Measurements from ENCODE around the gene MAEA. TPM values are rescaled to one million over a fixed set of nuclear protein-coding genes. Genes with fewer than 3 reads are reported as not detected.

MAEA gene
- total RNA-seq: 63.2 TPM
- long read RNA-seq, transcript MAEA-202 (9 exons, 2,222 nt): major isoform, 92 of 161 reads
- long read RNA-seq, transcript MAEA-215 (5 exons, 2,426 nt): minor isoform, 9 of 161 reads
- long read RNA-seq, partial matches to known transcripts: 15 of 161 reads
- long read RNA-seq, other reads (novel, unspliced or antisense): 42 of 161 reads

GRCh38 chr4:1289207-1290164 lies at the start of gene MAEA:
TSS of gene MAEA (plus strand) at chr4:1289891. CDS start at chr4:1289914, 23 bp downstream.
- H3K27me3 ChIP-seq: no peaks in the 10 kb centered on the region
- peak; percentile 98 for DNase-seq
- no peaks in the 10 kb centered on the region for H3K36me3 ChIP-seq
- peak within 1 kb of the TSS; percentile 97 for H3K4me3 ChIP-seq
- H3K4me1 ChIP-seq: peaks cover 37% of the 10 kb centered on the region
- peak within 1 kb of the TSS; percentile 86 for H3K27ac ChIP-seq
- intact Hi-C loops (cut with DNase I): no loop called here
- TF ChIP-seq CTCF (IDR thresholded peaks at IDR 0.05): no peak
- H3K9me3 ChIP-seq: no peaks in the 10 kb centered on the region
- ATAC-seq: peak; percentile 99

GRCh38 chr4:1239950-1240307 lies 49.8 kb upstream of the MAEA start:
- Histone ChIP-seq H3K36me3 (peaks cover 42% of the 10 kb centered on the region), H3K4me3 (no peak overlapping the region), H3K9me3 (no peaks in the 10 kb centered on the region), H3K27me3 (no peaks in the 10 kb centered on the region), H3K4me1 (peaks cover 21% of the 10 kb centered on the region), H3K27ac (no peak overlapping the region)
- ATAC-seq: no peak
- intact Hi-C loops (cut with DNase I): loop anchor here (10.0 kb wide), 1 partner anchor 75 kb away; no protein-coding TSS in a partner anchor
- no peak for TF ChIP-seq CTCF (IDR thresholded peaks at IDR 0.05)
- DNase-seq: no peak

- peaks cover 32% of the 10 kb centered on the region for H3K36me3 ChIP-seq
- no peak for ATAC-seq
- no peaks in the 10 kb centered on the region for H3K9me3 ChIP-seq
- H3K4me3 ChIP-seq: no peak overlapping the region
- no peak for TF ChIP-seq CTCF (IDR thresholded peaks at IDR 0.05)
- H3K4me1 ChIP-seq: peaks cover 30% of the 10 kb centered on the region
- intact Hi-C loops (cut with DNase I): loop anchor here (10.0 kb wide), 1 partner anchor 76 kb away; no protein-coding TSS in a partner anchor
- H3K27me3 ChIP-seq: no peaks in the 10 kb centered on the region
- no peak overlapping the region for H3K27ac ChIP-seq
- peak; percentile 60 for DNase-seq
Observed at GRCh38 chr4:1240721-1241465, 48.8 kb upstream of the MAEA start.

- ATAC-seq: no peak
- no peak for TF ChIP-seq CTCF (IDR thresholded peaks at IDR 0.05)
Observed at GRCh38 chr4:1241466-1241935, 48.2 kb upstream of the MAEA start.

GRCh38 chr4:1241936-1242505 lies 47.7 kb upstream of the MAEA start:
- no peak for DNase-seq
- Histone ChIP-seq H3K27ac (no peak overlapping the region), H3K27me3 (no peaks in the 10 kb centered on the region), H3K4me3 (no peak overlapping the region), H3K36me3 (peaks cover 28% of the 10 kb centered on the region), H3K4me1 (peaks cover 41% of the 10 kb centered on the region), H3K9me3 (no peaks in the 10 kb centered on the region)
- no peak for TF ChIP-seq CTCF (IDR thresholded peaks at IDR 0.05)
- intact Hi-C loops (cut with DNase I): loop anchor here (10.0 kb wide), 1 partner anchor 77 kb away; no protein-coding TSS in a partner anchor
- no peak for ATAC-seq

More at GRCh38 chr4:1241466-1241935, 48.2 kb upstream of the MAEA start:
- no peak for DNase-seq
- intact Hi-C loops (cut with DNase I): loop anchor here (10.0 kb wide), 1 partner anchor 77 kb away; no protein-coding TSS in a partner anchor
- Histone ChIP-seq H3K27me3 (no peaks in the 10 kb centered on the region), H3K36me3 (peaks cover 28% of the 10 kb centered on the region), H3K4me1 (peaks cover 36% of the 10 kb centered on the region), H3K4me3 (no peak overlapping the region), H3K9me3 (no peaks in the 10 kb centered on the region), H3K27ac (no peak overlapping the region)

All from upper lobe of right lung (tissue), 1 donor.